Liver (tissue), 9 donors: ENCODE results near the gene MRPL10. TPM values are rescaled to one million over a fixed set of nuclear protein-coding genes. Genes with fewer than 3 reads are reported as not detected.

ENCODE experiments used
- DNase-seq: peaks from one replicate; pipeline ENCODE4 v3.0.0-alpha.2; 2017; ENCODE audit warnings: low spot score
- H3K27ac ChIP-seq, 2 donors: one replicate each; pipeline ENCODE4 v1.7.0; 2013; ENCODE audit warnings: inconsistent platforms in 2 of 2, low read length in 2 of 2, control low read depth in 1 of 2, low read depth in 1 of 2, mild to moderate bottlenecking in 1 of 2
- H3K27me3 ChIP-seq, 4 donors: one replicate each; pipeline versions ENCODE4 v1.6.1 to v1.7.0; 2013; ENCODE audit warnings: low read length in 3 of 4, inconsistent platforms in 1 of 4, mild to moderate bottlenecking in 1 of 4, moderate library complexity in 1 of 4; ENCODE audit not compliant: control insufficient read depth in 4 of 4, insufficient read depth in 4 of 4
- H3K36me3 ChIP-seq, 4 donors: one replicate each; pipeline versions ENCODE4 v1.6.1 to v1.7.0; 2013; ENCODE audit warnings: low read length in 3 of 4, mild to moderate bottlenecking in 3 of 4, low read depth in 1 of 4, moderate library complexity in 1 of 4; ENCODE audit not compliant: control insufficient read depth in 4 of 4, insufficient read depth in 3 of 4
- H3K4me1 ChIP-seq, 4 donors: one replicate each; pipeline versions ENCODE4 v1.6.1 to v1.7.0; 2013; ENCODE audit warnings: low read length in 3 of 4, mild to moderate bottlenecking in 3 of 4, moderate library complexity in 1 of 4; ENCODE audit not compliant: control insufficient read depth in 4 of 4, insufficient read depth in 4 of 4
- H3K4me3 ChIP-seq, 3 donors: one replicate each; pipeline versions ENCODE4 v1.6.1 to v1.7.0; 2013; ENCODE audit warnings: low read length in 3 of 3, control low read depth in 1 of 3, low read depth in 1 of 3, mild to moderate bottlenecking in 1 of 3
- H3K9ac ChIP-seq, 2 donors: one replicate each; pipeline ENCODE4 v1.7.0; 2013; ENCODE audit warnings: low read length in 2 of 2, mild to moderate bottlenecking in 2 of 2, moderate library complexity in 2 of 2, control low read depth in 1 of 2, low read depth in 1 of 2
- H3K9me3 ChIP-seq, 4 donors: one replicate each; pipeline versions ENCODE4 v1.6.1 to v1.7.0; 2013; ENCODE audit warnings: low read length in 3 of 4; ENCODE audit not compliant: control insufficient read depth in 4 of 4
- ATF3 ChIP-seq: IDR thresholded peaks from 2 replicates; pipeline ENCODE4 v1.6.1; 2016; ENCODE audit warnings: antibody characterized with exemption
- CTCF ChIP-seq: fragments of 150-350 bp; IDR thresholded peaks from 2 replicates; pipeline ENCODE4 v1.5.1; 2017; ENCODE audit warnings: improper control_type of control experiment, low read depth, low read length; ENCODE audit not compliant: missing input control
- FOXA1 ChIP-seq: IDR thresholded peaks from 2 replicates; pipeline ENCODE4 v1.6.1; 2016; ENCODE audit warnings: antibody characterized with exemption
- FOXA2 ChIP-seq: IDR thresholded peaks from 2 replicates; pipeline ENCODE4 v1.6.1; 2016; ENCODE audit warnings: antibody characterized with exemption
- GABPA ChIP-seq, 2 donors: IDR thresholded peaks in 1 of 2; conservative IDR thresholded peaks in 1 of 2; 2 replicates each; pipeline ENCODE4 v1.6.1; 2016; ENCODE audit warnings: antibody characterized with exemption in 2 of 2, mild to moderate bottlenecking in 1 of 2, moderate library complexity in 1 of 2
- HNF4A ChIP-seq, 2 donors: conservative IDR thresholded peaks; 2 replicates each; pipeline ENCODE4 v1.6.1; 2016; ENCODE audit warnings: antibody characterized with exemption in 2 of 2, mild to moderate bottlenecking in 2 of 2
- JUND ChIP-seq, 2 donors: IDR thresholded peaks; 2 replicates each; pipeline ENCODE4 v1.6.1; 2016; ENCODE audit warnings: antibody characterized with exemption in 2 of 2
- MAX ChIP-seq: IDR thresholded peaks from 2 replicates; pipeline ENCODE4 v1.6.1; 2016; ENCODE audit warnings: antibody characterized with exemption
- NR2F2 ChIP-seq: IDR thresholded peaks from 2 replicates; pipeline ENCODE4 v1.6.1; 2016; ENCODE audit warnings: antibody characterized with exemption
- RAD21 ChIP-seq, 2 donors: IDR thresholded peaks; 2 replicates each; pipeline ENCODE4 v1.6.1; 2016; ENCODE audit warnings: antibody characterized with exemption in 2 of 2, mild to moderate bottlenecking in 2 of 2
- REST ChIP-seq: IDR thresholded peaks from 2 replicates; pipeline ENCODE4 v1.6.1; 2016; ENCODE audit warnings: antibody characterized with exemption, mild to moderate bottlenecking
- RXRA ChIP-seq, 2 donors: IDR thresholded peaks; 2 replicates each; pipeline ENCODE4 v1.6.1; 2017 to 2018; ENCODE audit warnings: antibody characterized with exemption in 2 of 2, mild to moderate bottlenecking in 1 of 2
- SP1 ChIP-seq: IDR thresholded peaks from 2 replicates; pipeline ENCODE4 v1.6.1; 2018; ENCODE audit warnings: antibody characterized with exemption, mild to moderate bottlenecking
- TAF1 ChIP-seq: conservative IDR thresholded peaks from 2 replicates; pipeline ENCODE4 v1.6.1; 2016; ENCODE audit warnings: antibody characterized with exemption, mild to moderate bottlenecking
- YY1 ChIP-seq: IDR thresholded peaks from 2 replicates; pipeline ENCODE4 v1.6.1; 2016; ENCODE audit warnings: antibody characterized with exemption, mild to moderate bottlenecking
- ZBTB33 ChIP-seq: IDR thresholded peaks from 2 replicates; pipeline ENCODE4 v1.6.1; 2016; ENCODE audit warnings: antibody characterized with exemption
- WGBS: extraction: QIAGEN DNeasy Blood & Tissue Kit; methylation state at CpG from one replicate; pipeline ENCODE4 v1.1.7; 2013; 5-methylcytosine and 5-hydroxymethylcytosine counted together
- polyA plus RNA-seq, 2 donors: library from polyadenylated mRNA; stranded (reverse) in 1 of 2; unstranded in 1 of 2; fragments of 200-250 nt in 1 of 2; fragments of >200 nt in 1 of 2; fragmentation: Nextera tagmentation in 1 of 2; extraction: Ambion mirVana in 1 of 2; gene quantifications; one replicate each; pipeline versions ENCODE4 v1.2.1 to v1.2.3, GENCODE V29; 2013 to 2015
- total RNA-seq, 2 donors: library from RNA; depleted of rRNA; stranded (reverse); fragments of >200 nt; gene quantifications; one replicate each; pipeline ENCODE4 v1.2.3, GENCODE V29; 2014
- donor health status: healthy.
- donor health status: healthy.
- donor health status: healthy.
- donor health status: healthy.
- donor health status: healthy.

The MRPL10 gene
- total and polyA plus RNA-seq, 4 donors = 10.2 to 24.9 (median 12.9) TPM

GRCh38 chr17:47873200-47874090 is 42.1 kb upstream of the MRPL10 start (continued):
- TF ChIP-seq RAD21 (IDR thresholded peaks at IDR 0.05) (no peak), SP1 (no peak), NR2F2 (no peak), TAF1 (no peak), YY1 (no peak), CTCF (no peak), HNF4A (conservative IDR thresholded peaks at IDR 0.05) (no peak)

- WGBS = 54% methylated on average over 15 of the region's 15 CpGs
- Histone ChIP-seq H3K36me3 (no peaks in the 10 kb centered on the region), H3K9ac (no peak overlapping the region), H3K4me1 (peaks cover 0 to 9% (median 8%) of the 10 kb centered on the region in 4 donors), H3K9me3 (no peaks in the 10 kb centered on the region), H3K27me3 (peaks cover 0 to 5% (median 0%) of the 10 kb centered on the region in 4 donors), H3K4me3 (no peak overlapping the region), H3K27ac (no peak overlapping the region)
- DNase-seq = no peak
- TF ChIP-seq RXRA (IDR thresholded peaks at IDR 0.05) (no peak), YY1 (no peak), FOXA2 (no peak), NR2F2 (no peak), JUND (IDR thresholded peaks at IDR 0.05) (no peak), ATF3 (no peak), REST (no peak)
Measured at GRCh38 chr17:47872651-47873161, 41.4 kb upstream of the MRPL10 start.

GRCh38 chr17:47872019-47872650 is 40.8 kb upstream of the MRPL10 start:
- Histone ChIP-seq H3K9ac (no peak overlapping the region), H3K4me1 (peaks cover 0 to 9% (median 8%) of the 10 kb centered on the region in 4 donors), H3K9me3 (no peaks in the 10 kb centered on the region), H3K27ac (no peak overlapping the region), H3K36me3 (no peaks in the 10 kb centered on the region), H3K4me3 (no peak overlapping the region), H3K27me3 (peaks cover 0 to 7% (median 0%) of the 10 kb centered on the region in 4 donors)
- no peak for DNase-seq
- WGBS = 41% methylated on average over 29 of the region's 29 CpGs
- TF ChIP-seq GABPA (IDR thresholded peaks at IDR 0.05 in 1 of 2, conservative IDR thresholded peaks at IDR 0.05 in 1 of 2) = no peak
- TF ChIP-seq RAD21 (IDR thresholded peaks at IDR 0.05) = no peak
- no peak for TF ChIP-seq RXRA (IDR thresholded peaks at IDR 0.05)
- no peak for TF ChIP-seq ATF3
- TF ChIP-seq SP1 = no peak
- TF ChIP-seq MAX = no peak
- TF ChIP-seq ZBTB33 = no peak
- TF ChIP-seq NR2F2 = no peak
- no peak for TF ChIP-seq FOXA1
- TF ChIP-seq YY1 = no peak
- no peak for TF ChIP-seq HNF4A (conservative IDR thresholded peaks at IDR 0.05)
- no peak for TF ChIP-seq JUND (IDR thresholded peaks at IDR 0.05)
